Panc1 (cell line): ENCODE results near the gene ZNF831. TPM values are rescaled to one million over a fixed set of nuclear protein-coding genes. Genes with fewer than 3 reads are reported as not detected.

Experiments
- ATAC-seq: fragments of 200-7000 bp; cut with Tn5 transposase; 2 replicates; pipeline ENCODE4 v1.9.1; 2020; ENCODE audit warnings: mild to moderate bottlenecking, moderate library complexity
- BruUV-seq: library from RNA; stranded (reverse); fragments of 400-500 nt; replicated peaks from 2 replicates; lab custom pipeline; 2021; lab: Mats Ljungman, UMichigan
- CTCF ChIA-PET: fragments of 300-600 bp; sonication (Branson Sonifier 250); formaldehyde crosslinking; loops from one replicate; lab custom pipeline; 2022; ENCODE audit warnings: antibody characterized with exemption; lab: Charles Lee
- POLR2A ChIA-PET: fragments of 300-600 bp; sonication (Branson Sonifier 250); formaldehyde crosslinking; loops from one replicate; lab custom pipeline; 2022; ENCODE audit warnings: antibody characterized with exemption; lab: Charles Lee
- DNase-seq: peaks from one replicate; pipeline ENCODE4 v3.0.0-alpha.2; 2010; ENCODE audit warnings: low read depth, low spot score
- H3K27ac ChIP-seq: 2 replicates; pipeline ENCODE4 v1.5.1; 2011; ENCODE audit warnings: mild to moderate bottlenecking, low read length, inconsistent platforms
- H3K27me3 ChIP-seq: fragments of 200-500 bp; sonication (Bioruptor generic); 2 replicates; pipeline ENCODE4 v1.6.0; 2014; ENCODE audit warnings: low read length, inconsistent platforms; ENCODE audit not compliant: control insufficient read depth, insufficient read depth
- H3K36me3 ChIP-seq: fragments of 200-500 bp; sonication (Bioruptor generic); 2 replicates; pipeline ENCODE4 v1.5.1; 2014; ENCODE audit warnings: inconsistent platforms, mild to moderate bottlenecking, low read length, moderate library complexity; ENCODE audit not compliant: control insufficient read depth, insufficient read depth
- H3K4me1 ChIP-seq: 2 replicates; pipeline ENCODE4 v1.5.1; 2011; ENCODE audit warnings: inconsistent platforms, mild to moderate bottlenecking, low read length, moderate library complexity; ENCODE audit not compliant: control insufficient read depth, insufficient read depth
- H3K4me3 ChIP-seq, 2 experiments: 2 replicates each; pipeline ENCODE4 v1.5.1; 2011 to 2012; ENCODE audit warnings: low read depth in 2 of 2, low read length in 2 of 2, mild to moderate bottlenecking in 2 of 2, inconsistent platforms in 1 of 2, moderate library complexity in 1 of 2
- H3K9me3 ChIP-seq: fragments of 200-500 bp; sonication (Bioruptor generic); 2 replicates; pipeline ENCODE4 v1.5.1; 2014; ENCODE audit warnings: low read depth, mild to moderate bottlenecking, inconsistent platforms, low read length, moderate library complexity; ENCODE audit not compliant: control insufficient read depth, insufficient read depth
- POLR2AphosphoS5 ChIP-seq: IDR thresholded peaks from 2 replicates; pipeline ENCODE4 v1.6.1; 2012; ENCODE audit warnings: mild to moderate bottlenecking, low read depth, low read length, moderate library complexity
- SIN3A ChIP-seq: IDR thresholded peaks from 2 replicates; pipeline ENCODE4 v1.6.1; 2012; ENCODE audit warnings: low read depth, mild to moderate bottlenecking, low read length, moderate library complexity, borderline replicate concordance; ENCODE audit not compliant: insufficient read depth
- TCF7L2 ChIP-seq: IDR thresholded peaks from 2 replicates; pipeline ENCODE4 v1.6.1; 2011; ENCODE audit warnings: mild to moderate bottlenecking, low read depth, low read length, inconsistent platforms
- in situ Hi-C: cut with HindIII; loops from 2 replicates; pipeline ENCODE4 v1.10.0; 2016; ENCODE audit warnings: low sequenced_read_pairs, low pct_unique_long_range_greater_than_20kb
- intact Hi-C: fragments of 100-400 bp; cut with micrococcal nuclease; formaldehyde crosslinking; loops from one replicate; pipeline ENCODE4 v1.10.0; 2022; ENCODE audit not compliant: unreplicated experiment
- total RNA-seq: library from RNA; stranded (reverse); gene quantifications from one replicate; pipeline ENCODE4 v1.2.1, GENCODE V29; 2021; ENCODE audit not compliant: unreplicated experiment
- TF ChIP-seq, protein P1 (sequence below): fragments of 450-650 bp; IDR thresholded peaks from 2 replicates; pipeline ENCODE4 v1.5.1; 2017; ENCODE audit warnings: mild to moderate bottlenecking
- TF ChIP-seq, protein P2 (sequence below), 2 experiments: IDR thresholded peaks; 2 replicates each; pipeline ENCODE4 v1.6.1; 2011 to 2012; ENCODE audit warnings: low read depth in 2 of 2, control low read depth in 1 of 2, low read length in 1 of 2, mild to moderate bottlenecking in 1 of 2, moderate library complexity in 1 of 2; ENCODE audit not compliant: insufficient read depth in 1 of 2

ZNF831 gene
- total RNA-seq, 1 experiment from 2014 or later: 0.03 TPM

DNA sequence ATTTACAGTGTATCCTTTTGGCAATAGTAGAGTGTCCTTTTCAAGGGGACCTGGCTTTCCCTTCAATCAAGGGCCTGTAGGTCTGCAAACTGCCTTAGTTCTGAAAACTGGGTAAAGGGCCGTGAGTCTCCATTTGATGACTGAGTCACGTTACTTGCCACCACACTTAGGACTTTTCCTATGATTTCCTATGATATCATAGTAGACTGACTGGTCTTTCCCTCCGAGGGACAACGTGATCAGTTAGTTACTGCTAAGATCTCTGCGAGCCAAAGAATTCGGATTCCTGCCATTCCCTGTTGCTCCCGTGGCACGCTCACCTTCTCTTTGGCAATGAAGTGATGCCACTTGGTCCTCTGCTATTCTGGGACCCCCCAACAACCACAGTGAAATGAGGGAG is 8.4 kb downstream of the ZNF831 start:
- TF ChIP-seq POLR2AphosphoS5 (no peak), SIN3A (no peak)
- TF ChIP-seq, protein P1, sequence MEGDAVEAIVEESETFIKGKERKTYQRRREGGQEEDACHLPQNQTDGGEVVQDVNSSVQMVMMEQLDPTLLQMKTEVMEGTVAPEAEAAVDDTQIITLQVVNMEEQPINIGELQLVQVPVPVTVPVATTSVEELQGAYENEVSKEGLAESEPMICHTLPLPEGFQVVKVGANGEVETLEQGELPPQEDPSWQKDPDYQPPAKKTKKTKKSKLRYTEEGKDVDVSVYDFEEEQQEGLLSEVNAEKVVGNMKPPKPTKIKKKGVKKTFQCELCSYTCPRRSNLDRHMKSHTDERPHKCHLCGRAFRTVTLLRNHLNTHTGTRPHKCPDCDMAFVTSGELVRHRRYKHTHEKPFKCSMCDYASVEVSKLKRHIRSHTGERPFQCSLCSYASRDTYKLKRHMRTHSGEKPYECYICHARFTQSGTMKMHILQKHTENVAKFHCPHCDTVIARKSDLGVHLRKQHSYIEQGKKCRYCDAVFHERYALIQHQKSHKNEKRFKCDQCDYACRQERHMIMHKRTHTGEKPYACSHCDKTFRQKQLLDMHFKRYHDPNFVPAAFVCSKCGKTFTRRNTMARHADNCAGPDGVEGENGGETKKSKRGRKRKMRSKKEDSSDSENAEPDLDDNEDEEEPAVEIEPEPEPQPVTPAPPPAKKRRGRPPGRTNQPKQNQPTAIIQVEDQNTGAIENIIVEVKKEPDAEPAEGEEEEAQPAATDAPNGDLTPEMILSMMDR: no peak
- peaks cover 12% of the 10 kb centered on the region for H3K27me3 ChIP-seq
- ATAC-seq (no peak), DNase-seq (no peak)
- ChIA-PET POLR2A (no interaction called here), CTCF (no interaction called here)
- H3K36me3 ChIP-seq: no peaks in the 10 kb centered on the region
- no peak overlapping the region for H3K4me3 ChIP-seq
- no peak overlapping the region for H3K27ac ChIP-seq
- intact Hi-C loops (no loop called here), in situ Hi-C loops (no loop called here)
- no peaks in the 10 kb centered on the region for H3K9me3 ChIP-seq
- H3K4me1 ChIP-seq: no peaks in the 10 kb centered on the region
- no TSS peak for BruUV-seq

- intact Hi-C loops (no loop called here), in situ Hi-C loops (no loop called here)
- CTCF ChIA-PET: no interaction called here
- no peak for DNase-seq
- POLR2A ChIA-PET: no interaction called here
- no TSS peak for BruUV-seq
- H3K4me3 ChIP-seq: no peak overlapping the region
- no peak for ATAC-seq
- no peak overlapping the region for H3K27ac ChIP-seq
- TF ChIP-seq, protein P2, sequence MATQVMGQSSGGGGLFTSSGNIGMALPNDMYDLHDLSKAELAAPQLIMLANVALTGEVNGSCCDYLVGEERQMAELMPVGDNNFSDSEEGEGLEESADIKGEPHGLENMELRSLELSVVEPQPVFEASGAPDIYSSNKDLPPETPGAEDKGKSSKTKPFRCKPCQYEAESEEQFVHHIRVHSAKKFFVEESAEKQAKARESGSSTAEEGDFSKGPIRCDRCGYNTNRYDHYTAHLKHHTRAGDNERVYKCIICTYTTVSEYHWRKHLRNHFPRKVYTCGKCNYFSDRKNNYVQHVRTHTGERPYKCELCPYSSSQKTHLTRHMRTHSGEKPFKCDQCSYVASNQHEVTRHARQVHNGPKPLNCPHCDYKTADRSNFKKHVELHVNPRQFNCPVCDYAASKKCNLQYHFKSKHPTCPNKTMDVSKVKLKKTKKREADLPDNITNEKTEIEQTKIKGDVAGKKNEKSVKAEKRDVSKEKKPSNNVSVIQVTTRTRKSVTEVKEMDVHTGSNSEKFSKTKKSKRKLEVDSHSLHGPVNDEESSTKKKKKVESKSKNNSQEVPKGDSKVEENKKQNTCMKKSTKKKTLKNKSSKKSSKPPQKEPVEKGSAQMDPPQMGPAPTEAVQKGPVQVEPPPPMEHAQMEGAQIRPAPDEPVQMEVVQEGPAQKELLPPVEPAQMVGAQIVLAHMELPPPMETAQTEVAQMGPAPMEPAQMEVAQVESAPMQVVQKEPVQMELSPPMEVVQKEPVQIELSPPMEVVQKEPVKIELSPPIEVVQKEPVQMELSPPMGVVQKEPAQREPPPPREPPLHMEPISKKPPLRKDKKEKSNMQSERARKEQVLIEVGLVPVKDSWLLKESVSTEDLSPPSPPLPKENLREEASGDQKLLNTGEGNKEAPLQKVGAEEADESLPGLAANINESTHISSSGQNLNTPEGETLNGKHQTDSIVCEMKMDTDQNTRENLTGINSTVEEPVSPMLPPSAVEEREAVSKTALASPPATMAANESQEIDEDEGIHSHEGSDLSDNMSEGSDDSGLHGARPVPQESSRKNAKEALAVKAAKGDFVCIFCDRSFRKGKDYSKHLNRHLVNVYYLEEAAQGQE (IDR thresholded peaks at IDR 0.05; ENCODE audit: insufficient read depth in 1 of 2, low read depth in 2 of 2, low read length in 1 of 2): no peak
- no peak for TF ChIP-seq SIN3A
- TF ChIP-seq, protein P1: no peak
- no peak for TF ChIP-seq POLR2AphosphoS5
- no peak for TF ChIP-seq TCF7L2
- H3K27me3 ChIP-seq: peaks cover 2% of the 10 kb centered on the region
- H3K36me3 ChIP-seq: no peaks in the 10 kb centered on the region
- H3K4me1 ChIP-seq: no peaks in the 10 kb centered on the region
- H3K9me3 ChIP-seq: no peaks in the 10 kb centered on the region
Observed at GRCh38 chr20:59173938-59174491, 10.4 kb downstream of the ZNF831 start.
